NCI-H82 treated with DMSO at 0.1 percent for 48 hours (cell line): ENCODE data around the gene SLC39A10.
"Not testable (repeated sequence)": the region's sequence is repeated elsewhere in the genome, so short reads cannot be mapped to it uniquely, and the experiment has no call there.

Experiments used
- DNase-seq: peaks from one replicate; lab custom pipeline; 2025; ENCODE audit not compliant: unreplicated experiment; lab: John Stamatoyannopoulos, UW

The SLC39A10 gene

GRCh38 chr2:195671563-195671962 lies 14.5 kb downstream of the SLC39A10 start:
- no peak for DNase-seq

DNA sequence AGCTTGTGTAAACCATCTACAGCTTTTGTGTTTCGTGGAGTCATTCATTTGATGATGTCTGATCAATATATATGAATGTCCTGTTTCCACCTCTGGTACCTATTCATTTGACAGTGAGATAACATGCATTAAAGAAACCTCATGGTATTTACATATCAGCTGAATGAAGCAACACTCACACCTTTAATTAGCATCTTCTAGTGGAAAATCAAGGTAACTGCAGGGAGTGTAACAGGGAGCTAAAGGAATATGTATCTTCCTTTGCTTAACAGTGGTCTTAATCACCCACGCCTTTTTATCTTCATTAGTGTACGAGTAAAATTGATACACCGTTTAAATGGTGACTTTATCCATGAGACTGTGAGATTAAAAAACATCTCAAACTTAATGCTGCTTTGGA lies 15.6 kb downstream of the SLC39A10 start:
- no peak for DNase-seq

DNA sequence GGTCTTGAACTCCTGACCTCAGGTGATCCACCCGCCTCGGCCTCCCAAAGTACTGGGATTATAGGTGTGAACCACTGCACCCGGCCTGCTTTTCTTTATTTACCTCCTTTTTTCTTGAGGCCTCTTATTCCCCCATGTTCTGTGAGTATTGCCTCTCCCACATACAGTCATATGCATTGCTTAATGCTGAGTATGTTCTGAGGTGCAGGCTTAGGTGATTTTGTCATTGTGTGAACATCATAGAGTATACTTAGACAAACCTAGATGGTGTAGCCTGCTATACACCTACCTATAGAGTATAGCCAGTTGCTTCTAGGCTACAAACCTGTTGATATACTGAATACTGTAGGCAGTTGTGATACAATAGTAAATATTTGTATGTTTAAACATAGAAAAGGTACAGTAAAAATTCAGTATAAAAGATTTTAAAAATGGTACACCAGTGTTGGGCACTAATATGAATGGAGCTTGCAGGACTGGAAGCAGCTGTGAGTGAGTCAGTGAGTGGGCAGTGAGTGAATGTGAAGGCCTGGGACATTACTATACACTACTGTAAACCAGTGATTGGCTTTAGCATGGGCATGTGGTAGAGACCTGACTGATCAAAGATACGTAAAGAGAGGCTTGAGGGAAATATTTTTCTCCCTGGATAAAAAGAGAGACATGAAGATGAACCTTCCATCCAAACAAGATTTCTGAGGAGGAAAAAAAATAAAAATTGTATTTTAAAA lies 17.6 kb downstream of the SLC39A10 start:
- no peak for DNase-seq

- no peak for DNase-seq
Observed at GRCh38 chr2:195675783-195676427, 18.9 kb downstream of the SLC39A10 start.

DNA sequence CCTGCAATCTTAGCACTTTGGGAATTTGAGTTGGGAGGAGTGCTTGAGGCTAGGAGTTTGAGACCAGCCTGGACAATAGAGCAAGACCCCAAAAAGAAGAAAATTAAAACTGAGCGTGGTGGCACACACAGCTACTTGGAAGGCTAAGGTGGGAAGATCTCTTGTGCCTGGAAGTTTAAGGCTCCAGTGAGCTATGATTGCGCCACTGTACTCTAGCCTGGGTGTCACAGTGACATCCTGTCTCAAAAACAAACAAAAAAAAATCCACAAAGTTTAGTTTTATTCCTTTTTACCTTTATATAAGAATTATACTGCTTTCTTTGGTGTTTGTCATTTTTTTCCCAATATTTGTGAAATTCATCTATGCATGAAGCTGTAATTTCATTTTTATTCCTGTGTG lies 20.3 kb downstream of the SLC39A10 start:
- no peak for DNase-seq

GRCh38 chr2:195677884-195678283 lies 20.9 kb downstream of the SLC39A10 start:
- no peak for DNase-seq

DNA sequence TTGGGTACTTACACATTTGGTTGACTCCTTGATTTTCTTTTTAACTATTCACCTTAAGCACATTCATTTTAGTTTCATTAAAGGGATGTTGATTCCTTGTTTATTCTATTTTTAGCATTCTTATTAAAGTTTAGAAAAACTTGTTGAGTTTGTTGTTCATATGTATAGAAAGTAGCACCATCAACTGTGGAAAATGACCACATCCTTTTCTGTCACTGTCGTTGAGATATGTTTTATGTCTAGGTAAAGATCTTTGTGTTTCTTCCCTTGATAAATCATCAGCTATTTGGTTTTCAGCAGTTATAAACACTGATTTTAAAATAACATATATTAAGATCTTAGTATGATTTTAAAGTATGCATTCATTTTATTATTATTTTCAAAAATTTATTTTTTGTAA lies 25.1 kb downstream of the SLC39A10 start:
- no peak for DNase-seq

- no peak for DNase-seq
Observed at GRCh38 chr2:195683174-195683573, 26.1 kb downstream of the SLC39A10 start.

DNA sequence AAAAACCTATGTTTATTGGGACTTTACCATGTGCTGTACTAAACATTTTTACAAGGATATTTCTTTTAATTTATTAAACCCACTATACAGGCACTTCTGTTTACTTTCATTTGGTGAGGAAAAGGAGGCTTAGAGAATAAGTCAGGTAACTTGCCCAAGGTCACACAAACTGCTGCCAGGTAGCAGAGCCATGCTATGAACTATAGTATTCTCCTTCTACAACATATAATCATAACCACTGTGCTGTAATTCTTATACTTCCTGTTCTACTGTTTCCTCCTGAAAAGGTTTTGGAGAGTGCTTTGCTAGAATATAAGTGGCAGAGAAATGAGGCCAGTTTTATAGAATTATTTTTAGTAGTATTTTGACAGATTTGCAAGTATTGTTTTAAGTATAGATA lies 29.5 kb downstream of the SLC39A10 start:
- no peak for DNase-seq

DNA sequence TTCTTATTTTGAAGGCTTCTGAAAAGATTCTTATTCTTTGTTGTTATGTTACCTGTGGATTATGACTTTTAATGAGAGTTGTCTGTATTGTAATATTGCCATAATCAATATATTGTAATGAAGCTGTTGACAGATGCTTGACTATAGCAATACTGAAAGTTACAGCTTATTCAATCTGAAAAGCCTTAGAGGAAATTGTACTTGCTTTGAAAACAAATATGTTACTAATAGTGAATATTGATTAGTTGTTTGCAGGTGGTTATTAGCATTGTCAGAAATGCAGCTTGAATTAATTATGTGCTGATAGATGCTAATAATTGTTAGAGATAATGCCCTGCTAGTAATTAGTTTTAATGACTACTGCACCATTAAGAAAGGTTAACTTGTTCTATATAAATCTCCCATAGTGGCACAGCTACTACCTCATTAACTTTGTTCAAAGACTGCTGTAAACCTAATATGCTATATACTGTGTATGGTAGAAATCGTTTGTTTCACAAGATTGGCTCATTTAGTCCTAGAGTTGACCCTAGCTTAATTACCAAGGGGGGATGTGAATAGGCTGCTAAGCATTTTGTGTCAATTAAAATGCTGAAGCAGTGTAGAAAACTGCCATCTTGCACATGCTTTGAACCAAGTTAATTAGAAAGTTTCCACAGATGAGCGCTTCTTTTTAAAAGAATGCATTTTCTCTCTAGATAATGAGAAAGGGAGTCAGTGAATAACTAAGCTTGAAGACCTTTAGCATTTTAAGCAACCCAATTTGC lies 30.5 kb downstream of the SLC39A10 start:
- DNase-seq, result no peak

DNA sequence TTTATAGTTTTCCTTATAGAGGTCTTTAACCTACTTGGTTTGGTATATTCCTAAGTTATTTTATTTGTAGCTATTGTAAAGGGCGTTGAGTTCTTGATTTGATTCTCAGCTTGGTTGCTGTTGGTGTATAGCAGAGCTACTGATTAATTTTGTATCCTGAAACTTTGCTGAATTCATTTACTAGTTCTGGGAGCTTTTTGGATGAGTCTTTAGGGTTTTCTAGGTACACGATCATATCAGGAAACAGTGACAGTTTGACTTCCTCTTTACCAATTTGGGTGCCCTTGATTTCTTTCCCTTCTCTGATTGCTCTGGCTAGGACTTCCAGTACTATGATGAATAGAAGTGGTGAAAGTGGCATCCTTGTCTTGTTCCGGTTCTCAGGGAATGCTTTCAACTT lies 35.5 kb downstream of the SLC39A10 start:
- DNase-seq, result not testable (repeated sequence)

DNA sequence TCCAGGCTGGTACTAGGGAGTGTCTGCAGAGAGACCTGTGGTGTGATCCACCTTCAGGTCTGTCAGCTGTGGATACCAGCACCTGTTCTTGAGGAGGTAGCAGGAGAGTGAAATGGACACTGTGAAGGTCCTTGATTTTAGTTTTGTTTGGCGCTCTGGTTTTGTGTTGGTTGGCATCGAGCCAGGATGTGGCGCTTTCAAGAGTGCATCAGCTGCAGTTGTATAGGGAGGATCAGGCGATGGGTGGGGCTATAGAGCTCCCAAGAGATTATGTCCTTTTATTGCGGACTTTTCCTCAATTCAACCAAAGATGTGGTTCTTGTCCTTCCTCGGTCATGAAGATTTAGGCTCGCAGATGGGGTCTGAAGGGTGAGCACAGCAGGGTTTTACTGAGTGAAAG lies 37.5 kb downstream of the SLC39A10 start:
- DNase-seq, result no peak

- no peak for DNase-seq
Observed at GRCh38 chr2:195695002-195695631, 38.1 kb downstream of the SLC39A10 start.

- DNase-seq, result no peak
Observed at GRCh38 chr2:195696012-195696411, 39.0 kb downstream of the SLC39A10 start.

DNA sequence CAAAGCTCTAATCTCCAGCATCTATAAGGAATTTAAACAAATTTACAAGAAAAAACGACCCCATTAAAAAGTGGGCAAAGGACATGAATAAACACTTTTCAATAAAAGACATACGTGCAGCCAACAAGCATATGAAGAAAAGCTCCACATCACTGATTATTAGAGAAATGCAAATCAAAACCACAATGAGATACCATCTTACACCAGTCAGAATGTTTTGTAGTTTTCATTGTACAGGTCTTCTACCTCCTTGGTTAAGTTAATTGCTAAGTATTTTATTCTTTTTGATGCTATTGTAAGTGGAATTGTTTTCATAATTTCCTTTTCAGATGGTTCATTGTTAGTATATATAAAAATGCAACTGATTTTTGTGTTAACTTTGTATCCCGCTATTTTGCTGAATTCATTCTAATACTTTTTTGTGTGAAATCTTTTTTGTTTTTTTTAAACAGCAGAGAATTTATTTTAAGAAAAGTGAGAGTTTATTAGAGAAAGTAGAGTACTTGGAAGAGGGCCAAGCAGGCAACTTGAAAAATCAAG lies 40.7 kb downstream of the SLC39A10 start:
- no peak for DNase-seq

DNA sequence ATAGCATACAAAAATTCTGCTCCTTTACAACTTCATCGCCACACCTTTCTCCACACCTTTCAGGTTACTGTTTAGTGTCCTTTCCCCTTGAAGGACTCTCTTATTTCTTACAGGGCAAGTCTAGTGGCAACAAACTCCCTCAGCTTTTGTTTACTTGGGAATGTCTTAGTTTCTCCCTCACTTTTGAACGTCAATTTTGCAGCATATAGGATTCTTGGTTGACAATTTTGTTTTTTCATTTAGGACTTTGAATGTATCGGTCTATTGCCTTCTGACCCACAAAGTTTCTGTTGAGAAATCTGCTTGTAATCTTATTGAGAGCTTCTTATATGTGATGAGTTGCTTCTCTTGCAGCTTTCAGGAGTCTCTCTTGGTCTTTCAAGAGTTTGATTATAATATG lies 43.5 kb downstream of the SLC39A10 start:
- no peak for DNase-seq

GRCh38 chr2:195706161-195706900 lies 49.3 kb downstream of the SLC39A10 start:
- DNase-seq, result no peak

GRCh38 chr2:195709901-195710806 lies 53.1 kb downstream of the SLC39A10 start:
- no peak for DNase-seq

GRCh38 chr2:195711478-195711877 lies 54.5 kb downstream of the SLC39A10 start:
- no peak for DNase-seq

DNA sequence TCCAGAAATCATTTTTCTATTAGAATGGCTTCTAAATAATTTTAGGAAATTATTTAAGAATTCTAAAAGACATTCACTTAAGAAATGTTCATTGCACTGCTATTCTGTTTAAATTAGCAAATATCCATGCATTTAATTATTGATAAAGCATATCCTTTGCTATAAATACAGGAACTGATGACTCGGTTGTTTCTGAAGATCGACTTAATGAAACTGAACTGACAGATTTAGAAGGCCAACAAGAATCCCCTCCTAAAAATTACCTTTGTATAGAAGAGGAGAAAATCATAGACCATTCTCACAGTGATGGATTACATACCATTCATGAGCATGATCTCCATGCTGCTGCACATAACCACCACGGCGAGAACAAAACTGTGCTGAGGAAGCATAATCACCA lies 59.4 kb downstream of the SLC39A10 start:
- no peak for DNase-seq
